Transverse colon (tissue), 3 donors: ENCODE data around the gene SUPT7L.

Experiments used
- POLR2A ChIP-seq: fragments of 450-650 bp; IDR thresholded peaks from one replicate; pipeline ENCODE4 v1.6.1; 2016; ENCODE audit warnings: antibody characterized with exemption, mild to moderate bottlenecking, moderate library complexity
- TF ChIP-seq, protein P1 (sequence below), 5 experiments: fragments of 200-600 bp in 3 of 5; fragments of 450-650 bp in 2 of 5; sonication (generic) in 3 of 5; IDR thresholded peaks; 1 replicate in 2 of 5; 2 replicates in 3 of 5; pipeline ENCODE4 v1.5.1; 2016 to 2017; ENCODE audit warnings: antibody characterized with exemption in 5 of 5, inconsistent platforms in 3 of 5, mild to moderate bottlenecking in 2 of 5, moderate library complexity in 1 of 5

DNA sequence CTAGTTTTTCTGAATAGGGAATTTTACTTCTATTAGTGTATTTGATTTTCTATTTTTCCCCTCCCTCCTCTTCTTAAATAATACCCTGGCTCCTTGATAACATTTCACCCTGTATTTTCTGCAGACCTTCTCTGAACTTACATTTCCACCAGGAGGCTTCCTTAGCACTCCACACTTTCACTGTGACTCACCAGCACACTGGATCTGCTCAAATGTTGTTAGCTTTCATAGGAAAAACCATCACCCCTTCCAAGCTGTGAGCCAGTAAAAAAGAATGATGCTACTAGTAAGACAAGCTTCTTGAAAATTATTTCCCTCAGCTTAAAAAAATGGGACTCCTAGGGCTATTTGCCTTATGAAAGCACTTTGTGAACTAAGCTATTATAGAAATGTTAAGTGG lies 16.1 kb downstream of the SUPT7L start:
- TF ChIP-seq, protein P1, sequence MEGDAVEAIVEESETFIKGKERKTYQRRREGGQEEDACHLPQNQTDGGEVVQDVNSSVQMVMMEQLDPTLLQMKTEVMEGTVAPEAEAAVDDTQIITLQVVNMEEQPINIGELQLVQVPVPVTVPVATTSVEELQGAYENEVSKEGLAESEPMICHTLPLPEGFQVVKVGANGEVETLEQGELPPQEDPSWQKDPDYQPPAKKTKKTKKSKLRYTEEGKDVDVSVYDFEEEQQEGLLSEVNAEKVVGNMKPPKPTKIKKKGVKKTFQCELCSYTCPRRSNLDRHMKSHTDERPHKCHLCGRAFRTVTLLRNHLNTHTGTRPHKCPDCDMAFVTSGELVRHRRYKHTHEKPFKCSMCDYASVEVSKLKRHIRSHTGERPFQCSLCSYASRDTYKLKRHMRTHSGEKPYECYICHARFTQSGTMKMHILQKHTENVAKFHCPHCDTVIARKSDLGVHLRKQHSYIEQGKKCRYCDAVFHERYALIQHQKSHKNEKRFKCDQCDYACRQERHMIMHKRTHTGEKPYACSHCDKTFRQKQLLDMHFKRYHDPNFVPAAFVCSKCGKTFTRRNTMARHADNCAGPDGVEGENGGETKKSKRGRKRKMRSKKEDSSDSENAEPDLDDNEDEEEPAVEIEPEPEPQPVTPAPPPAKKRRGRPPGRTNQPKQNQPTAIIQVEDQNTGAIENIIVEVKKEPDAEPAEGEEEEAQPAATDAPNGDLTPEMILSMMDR (IDR thresholded peaks at IDR 0.05), result no peak
- TF ChIP-seq POLR2A, result no peak
